Activated gamma-delta T cell treated with anti-CD3 and anti-CD28 coated beads, Interleukin-2, amount 50 U/mL, for 16 hours (primary cell): ENCODE results near the gene CLSTN1.
"Not testable (repeated sequence)": the region's sequence is repeated elsewhere in the genome, so short reads cannot be mapped to it uniquely, and the experiment has no call there.

Source experiments
- DNase-seq: peaks from one replicate; pipeline ENCODE4 v3.0.0-alpha.2; 2020; ENCODE audit warnings: low read depth

CLSTN1 gene

DNA sequence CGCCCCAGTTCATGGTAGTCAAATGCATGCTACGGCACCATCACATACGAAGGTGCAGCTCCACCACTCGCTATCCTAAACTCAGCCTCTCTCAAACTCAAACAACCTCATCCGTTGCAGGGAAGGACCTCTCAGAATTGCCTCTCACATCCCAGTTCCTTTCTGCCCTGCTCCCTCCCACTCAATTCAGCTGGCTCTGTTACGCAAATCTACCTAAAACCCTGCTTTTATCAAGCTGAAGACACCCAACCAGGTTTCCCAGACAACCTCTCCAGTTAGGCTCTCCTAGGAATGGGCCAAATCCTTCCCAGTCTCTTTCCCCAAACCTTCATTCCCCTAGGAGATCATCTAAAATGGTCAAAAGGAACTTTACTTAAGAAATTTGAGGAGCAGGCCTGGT, 62.9 kb downstream of the CLSTN1 start:
- DNase-seq, result no peak

- DNase-seq, result no peak
Observed at GRCh38 chr1:9759939-9760338, 63.8 kb downstream of the CLSTN1 start.

DNA sequence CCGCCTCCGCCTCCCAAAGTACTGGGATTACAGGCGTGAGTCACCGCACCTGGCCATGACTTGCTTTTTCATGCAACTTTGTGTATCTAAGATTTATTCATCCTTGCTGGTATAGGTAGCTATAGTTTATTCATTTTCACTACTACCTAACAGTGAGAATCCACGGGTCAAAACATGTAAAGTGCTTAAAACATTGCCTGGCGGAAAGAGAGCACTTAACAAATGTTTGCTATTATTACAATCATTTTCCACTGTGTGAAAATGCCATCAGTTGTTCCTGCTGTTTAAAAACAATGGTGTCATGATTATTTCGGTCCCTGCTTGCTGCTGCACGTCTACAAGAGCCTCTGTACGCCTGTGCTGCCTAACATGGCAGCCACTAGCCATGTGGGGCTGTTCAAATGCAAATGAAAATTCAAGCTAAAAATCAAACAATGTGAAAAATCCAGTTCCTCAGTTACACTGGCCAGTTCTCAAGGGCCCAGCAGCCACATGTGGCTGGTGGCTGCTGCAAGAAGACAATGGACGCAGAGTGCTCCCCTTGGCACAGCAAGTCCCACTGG, 65.1 kb downstream of the CLSTN1 start:
- no peak for DNase-seq

DNA sequence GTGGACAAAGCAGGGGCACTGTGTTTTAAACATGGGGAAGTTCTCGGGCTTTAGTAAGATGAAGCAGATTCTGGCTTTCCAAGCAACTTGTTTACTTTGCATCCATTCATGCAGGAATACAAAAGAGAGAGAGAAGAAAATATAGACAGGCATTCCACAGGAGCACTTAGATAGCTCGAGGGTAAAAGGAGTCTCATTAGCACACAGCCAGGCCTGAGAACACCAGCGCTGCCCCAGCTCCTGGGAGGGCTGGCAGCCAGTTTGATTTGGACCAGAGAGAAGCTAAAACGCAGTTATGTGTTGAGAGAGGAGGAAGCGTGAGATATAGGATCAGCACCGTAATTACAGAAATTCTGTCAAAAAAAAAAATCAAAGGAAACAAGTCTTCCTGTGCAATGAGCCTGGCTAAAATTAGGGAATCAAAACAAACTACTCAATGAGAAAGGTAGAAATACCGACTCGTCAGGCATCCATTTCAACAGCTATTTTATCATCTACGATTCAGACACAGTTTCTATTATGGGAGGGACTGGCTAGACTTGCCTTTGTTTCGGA, 68.2 kb downstream of the CLSTN1 start:
- no peak for DNase-seq

GRCh38 chr1:9753121-9753531, 70.6 kb downstream of the CLSTN1 start:
- DNase-seq, result no peak

GRCh38 chr1:9751971-9752370, 71.8 kb downstream of the CLSTN1 start:
- DNase-seq, result no peak

DNA sequence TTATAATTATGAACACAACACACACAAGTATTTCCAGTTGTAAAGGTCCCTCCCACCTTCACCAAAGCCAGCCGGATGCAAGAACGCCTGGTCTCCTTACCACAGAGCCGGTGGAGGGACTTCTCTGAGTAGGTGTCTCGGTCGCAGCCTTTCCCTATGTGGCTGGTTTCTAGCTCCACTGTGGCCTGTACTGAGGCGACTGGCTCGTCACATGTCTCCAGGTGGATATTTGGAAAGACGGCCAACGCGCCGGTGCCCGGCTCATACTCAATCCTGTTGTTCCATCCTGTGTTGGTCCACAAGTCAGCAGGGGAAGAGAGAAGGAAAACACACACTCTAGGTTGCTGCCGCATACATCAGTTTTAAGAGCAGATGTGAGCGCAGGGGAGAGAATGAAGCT, 74.4 kb downstream of the CLSTN1 start:
- no peak for DNase-seq

DNA sequence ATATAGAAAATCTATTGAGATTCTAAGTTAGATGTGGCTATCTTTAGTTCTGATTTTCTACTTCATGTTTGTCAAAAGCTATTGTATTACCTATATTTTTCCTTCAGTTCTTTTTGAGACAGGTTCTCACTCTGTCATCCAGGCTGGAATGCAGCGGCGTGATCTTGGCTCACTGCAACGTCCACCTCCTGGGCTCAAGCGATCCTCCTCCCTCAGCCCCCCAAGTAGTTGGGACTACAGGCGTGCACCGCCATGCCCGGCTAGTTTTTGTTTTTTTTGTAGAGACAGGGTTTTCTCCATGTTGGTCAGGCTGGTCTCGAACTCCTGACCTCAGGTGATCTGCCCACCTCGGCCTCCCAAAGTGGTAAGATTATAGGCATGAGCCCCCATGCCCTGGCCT, 75.4 kb downstream of the CLSTN1 start:
- not testable (repeated sequence) for DNase-seq

GRCh38 chr1:9746651-9747050, 77.1 kb downstream of the CLSTN1 start:
- DNase-seq, result no peak

DNA sequence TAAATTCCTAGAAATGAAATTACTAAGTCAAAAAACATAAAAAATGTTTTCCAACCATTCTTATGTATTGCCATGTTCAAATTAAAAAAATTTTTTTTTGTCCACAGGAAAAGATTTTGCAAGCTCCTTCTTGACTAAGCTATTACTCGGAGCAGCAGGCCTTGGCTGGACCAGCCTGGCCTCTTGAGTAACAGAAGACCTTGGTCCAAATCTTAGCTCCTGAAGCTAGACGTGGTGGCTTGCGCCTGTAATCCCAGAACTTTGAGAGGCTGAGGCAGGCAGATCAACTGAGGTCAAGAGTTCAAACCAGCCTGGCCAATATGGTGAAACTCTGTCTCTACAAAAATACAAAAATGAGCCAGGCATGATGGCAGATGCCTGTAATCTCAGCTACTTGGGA, 77.6 kb downstream of the CLSTN1 start:
- no peak for DNase-seq

DNA sequence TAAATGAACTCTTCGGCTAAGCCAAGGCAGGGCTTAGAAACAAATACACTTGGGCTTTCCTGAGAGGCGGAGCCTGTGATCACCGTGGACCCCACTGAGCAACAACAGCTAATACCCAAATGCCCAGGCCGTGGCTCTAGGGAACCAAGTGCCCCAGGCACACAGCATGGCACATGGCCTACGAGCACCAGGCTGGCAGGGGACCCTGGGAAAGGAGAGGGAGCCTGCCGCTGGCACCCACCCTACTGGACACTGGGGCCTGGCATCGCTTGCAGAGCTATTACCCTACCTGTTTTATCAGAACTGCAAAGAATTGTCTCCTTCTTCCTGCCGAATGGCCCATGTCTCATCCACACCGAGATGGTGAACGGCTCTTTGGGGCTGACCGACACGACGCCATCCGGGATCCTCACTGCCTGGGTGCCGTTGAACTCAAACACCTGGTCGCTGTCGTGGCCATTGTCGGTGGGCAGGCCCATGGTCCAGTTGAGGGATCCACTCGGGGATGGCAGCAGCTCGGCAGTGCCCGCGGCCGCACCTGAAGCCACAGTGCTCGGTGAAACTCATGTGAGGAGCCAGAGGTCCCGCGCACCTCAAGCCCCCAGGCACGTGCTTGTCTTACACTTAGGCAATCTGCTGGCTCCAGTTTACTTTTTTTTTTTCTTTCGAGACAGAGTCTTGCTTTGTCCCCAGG, 79.5 kb downstream of the CLSTN1 start:
- DNase-seq, result no peak

DNA sequence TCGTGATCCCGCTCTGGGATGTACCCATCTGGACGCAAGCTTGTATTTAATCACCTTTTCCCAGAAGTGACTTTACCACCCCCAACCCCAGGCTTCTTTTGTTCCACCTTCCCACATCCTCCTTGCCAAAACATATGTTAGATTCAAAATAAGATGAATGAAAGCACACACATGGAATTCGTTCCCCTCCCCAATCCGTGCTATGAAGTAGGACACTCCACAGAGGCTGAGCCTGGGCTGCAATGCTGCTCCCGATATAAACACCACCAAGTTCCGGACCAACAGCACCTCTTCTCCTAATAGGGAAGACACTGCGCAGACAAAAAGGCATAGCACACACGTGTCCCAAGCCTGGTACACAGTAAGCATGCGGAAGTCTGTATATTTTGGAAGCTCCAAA, 86.1 kb downstream of the CLSTN1 start:
- no peak for DNase-seq

DNA sequence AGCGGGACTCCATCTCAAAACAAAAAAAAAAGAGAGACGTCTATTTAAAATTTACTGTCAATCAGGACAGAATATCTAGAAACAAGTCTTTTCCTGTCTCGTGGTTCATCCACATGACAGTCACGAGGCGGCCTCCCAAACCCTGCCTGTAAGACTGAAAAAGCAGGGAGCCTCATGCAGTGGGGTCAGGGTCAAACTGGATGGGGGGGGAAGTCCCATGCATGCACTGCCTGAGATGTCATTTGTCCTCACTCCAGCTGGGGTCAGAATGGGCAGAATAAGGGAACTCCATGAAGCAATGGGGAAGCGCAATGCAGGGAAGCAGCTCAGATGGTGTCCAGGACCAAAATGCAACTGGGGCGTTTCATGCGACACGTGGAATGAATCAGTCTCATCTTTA, 86.7 kb downstream of the CLSTN1 start:
- DNase-seq, result no peak

DNA sequence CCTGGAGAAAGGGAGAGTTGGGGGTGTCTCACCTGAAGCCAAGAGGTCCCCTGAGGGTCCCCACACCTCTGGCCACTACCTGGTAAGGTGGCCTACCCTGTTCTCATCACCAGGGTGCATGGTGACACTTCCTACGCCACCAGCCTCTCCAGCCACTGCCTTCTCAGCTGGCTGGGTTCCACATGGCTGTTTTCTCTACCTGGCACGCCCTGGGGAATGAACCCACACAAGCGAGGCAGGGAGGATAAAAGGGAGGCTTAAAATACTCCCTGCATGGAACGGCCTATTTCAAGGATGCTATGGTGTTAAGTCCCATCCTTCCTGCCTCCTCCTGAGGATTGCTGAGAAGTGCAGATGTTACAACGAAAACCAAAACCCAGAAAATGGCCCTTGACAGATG, 87.5 kb downstream of the CLSTN1 start:
- no peak for DNase-seq

GRCh38 chr1:9735800-9736199, 88.0 kb downstream of the CLSTN1 start:
- DNase-seq, result no peak

GRCh38 chr1:9733160-9733789, 90.5 kb downstream of the CLSTN1 start:
- DNase-seq, result no peak

DNA sequence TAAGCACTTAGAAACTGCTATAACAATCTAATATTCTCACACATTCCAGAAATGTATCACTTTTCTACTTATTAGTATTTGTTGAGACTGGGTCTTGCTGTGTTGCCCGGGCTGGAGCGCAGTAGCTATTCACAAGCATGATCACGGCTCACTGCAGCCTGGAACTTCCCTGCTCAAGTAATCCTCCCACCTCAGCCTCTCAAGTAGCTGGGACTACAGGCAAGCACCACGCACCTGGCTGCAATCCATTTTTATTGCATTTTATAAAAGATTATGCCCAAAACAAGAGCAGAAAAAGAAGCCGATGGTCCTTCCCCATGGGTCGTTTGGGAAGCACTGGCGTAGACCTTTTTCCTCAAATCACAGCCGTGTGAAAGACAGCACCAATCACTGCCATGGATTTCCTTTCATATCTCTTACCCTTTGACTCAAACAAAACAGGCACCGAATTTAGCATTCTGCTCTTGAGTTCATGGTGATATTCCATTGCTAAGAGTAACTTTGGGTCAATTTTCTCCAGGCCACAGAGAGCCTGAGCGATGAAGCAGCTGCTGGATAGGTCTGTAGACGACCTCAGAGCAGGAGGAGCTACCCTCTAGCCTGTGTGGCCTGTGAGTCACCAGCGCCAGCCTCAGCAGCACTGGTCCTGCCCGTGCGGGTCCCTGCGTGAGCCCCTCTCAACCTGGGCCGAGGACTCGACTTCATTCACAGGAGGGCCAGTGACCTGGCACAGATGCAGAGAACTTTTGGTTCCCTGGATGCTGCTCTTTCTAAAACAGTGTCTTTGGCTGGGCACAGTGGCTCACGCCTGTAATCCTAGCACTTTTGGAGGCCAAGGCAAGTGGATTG, 91.4 kb downstream of the CLSTN1 start:
- DNase-seq, result no peak

GRCh38 chr1:9731561-9731960, 92.2 kb downstream of the CLSTN1 start:
- DNase-seq, result no peak

GRCh38 chr1:9731051-9731537, 92.7 kb downstream of the CLSTN1 start:
- no peak for DNase-seq

GRCh38 chr1:9730096-9730901, 93.5 kb downstream of the CLSTN1 start:
- no peak for DNase-seq

DNA sequence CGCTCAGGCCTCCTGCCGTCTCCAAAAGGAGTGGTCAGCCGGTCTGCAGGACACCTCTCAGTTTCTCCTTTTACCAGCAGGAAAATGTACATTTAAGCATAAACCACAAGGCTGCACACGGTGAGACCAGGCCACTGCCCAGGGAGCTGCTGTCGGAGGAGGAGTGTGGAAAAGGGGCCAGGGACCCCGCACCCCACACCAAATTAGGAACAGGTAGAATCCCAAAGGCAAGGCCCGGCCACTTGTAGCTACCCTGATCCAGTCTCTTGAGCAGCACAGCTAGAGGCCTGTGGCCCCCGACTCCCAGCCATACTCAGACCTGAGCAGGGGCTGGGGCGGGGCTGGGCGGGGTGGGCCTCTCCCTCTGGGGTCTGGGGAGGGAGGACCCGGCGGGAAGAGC, 94.2 kb downstream of the CLSTN1 start:
- no peak for DNase-seq
